ENCODE data around the gene ZNF548.
"Not testable (repeated sequence)": the region's sequence is repeated elsewhere in the genome, so short reads cannot be mapped to it uniquely, and the experiment has no call there.

ZNF548 gene

DNA sequence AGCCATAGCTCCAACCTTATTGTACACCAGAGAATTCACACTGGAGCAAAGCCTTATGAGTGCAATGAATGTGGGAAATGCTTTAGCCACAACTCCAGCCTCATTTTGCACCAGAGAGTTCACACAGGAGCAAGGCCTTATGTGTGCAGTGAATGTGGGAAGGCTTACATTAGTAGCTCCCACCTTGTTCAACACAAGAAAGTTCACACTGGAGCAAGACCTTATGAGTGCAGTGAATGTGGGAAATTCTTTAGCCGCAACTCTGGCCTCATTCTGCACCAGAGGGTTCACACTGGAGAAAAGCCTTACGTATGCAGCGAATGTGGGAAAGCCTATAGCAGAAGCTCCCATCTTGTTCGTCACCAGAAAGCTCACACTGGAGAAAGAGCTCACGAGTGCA, 32.2 kb upstream of the ZNF548 start:
- TF ChIP-seq, protein P1, sequence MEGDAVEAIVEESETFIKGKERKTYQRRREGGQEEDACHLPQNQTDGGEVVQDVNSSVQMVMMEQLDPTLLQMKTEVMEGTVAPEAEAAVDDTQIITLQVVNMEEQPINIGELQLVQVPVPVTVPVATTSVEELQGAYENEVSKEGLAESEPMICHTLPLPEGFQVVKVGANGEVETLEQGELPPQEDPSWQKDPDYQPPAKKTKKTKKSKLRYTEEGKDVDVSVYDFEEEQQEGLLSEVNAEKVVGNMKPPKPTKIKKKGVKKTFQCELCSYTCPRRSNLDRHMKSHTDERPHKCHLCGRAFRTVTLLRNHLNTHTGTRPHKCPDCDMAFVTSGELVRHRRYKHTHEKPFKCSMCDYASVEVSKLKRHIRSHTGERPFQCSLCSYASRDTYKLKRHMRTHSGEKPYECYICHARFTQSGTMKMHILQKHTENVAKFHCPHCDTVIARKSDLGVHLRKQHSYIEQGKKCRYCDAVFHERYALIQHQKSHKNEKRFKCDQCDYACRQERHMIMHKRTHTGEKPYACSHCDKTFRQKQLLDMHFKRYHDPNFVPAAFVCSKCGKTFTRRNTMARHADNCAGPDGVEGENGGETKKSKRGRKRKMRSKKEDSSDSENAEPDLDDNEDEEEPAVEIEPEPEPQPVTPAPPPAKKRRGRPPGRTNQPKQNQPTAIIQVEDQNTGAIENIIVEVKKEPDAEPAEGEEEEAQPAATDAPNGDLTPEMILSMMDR (IDR thresholded peaks at IDR 0.05; ENCODE audit: extremely low read depth, missing control alignments): no peak

DNA sequence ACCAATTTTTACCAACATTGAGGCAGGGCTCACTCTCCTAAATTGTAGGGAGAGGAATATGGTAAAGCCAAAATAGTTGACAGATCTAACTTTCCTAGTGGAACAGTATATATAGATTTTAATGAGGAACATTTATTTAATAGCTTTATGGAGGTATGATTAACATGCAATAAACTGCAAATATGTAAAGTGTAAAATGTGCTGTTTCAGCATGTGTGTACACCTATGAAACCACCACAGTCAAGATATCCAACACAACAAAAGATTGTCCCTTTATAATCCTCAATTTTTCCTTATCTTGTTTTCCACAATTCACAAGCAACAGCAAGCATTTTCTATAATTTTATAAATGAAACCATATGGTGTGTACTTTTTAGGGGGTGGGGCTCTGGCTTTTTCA, 30.4 kb upstream of the ZNF548 start:
- DNase-seq (ENCODE audit: low spot score): no peak
- TF ChIP-seq, protein P1 (IDR thresholded peaks at IDR 0.05; ENCODE audit: extremely low read depth, missing control alignments): no peak

More for the DNA sequence above, 32.2 kb upstream of the ZNF548 start:
- DNase-seq (ENCODE audit: low spot score): no peak

DNA sequence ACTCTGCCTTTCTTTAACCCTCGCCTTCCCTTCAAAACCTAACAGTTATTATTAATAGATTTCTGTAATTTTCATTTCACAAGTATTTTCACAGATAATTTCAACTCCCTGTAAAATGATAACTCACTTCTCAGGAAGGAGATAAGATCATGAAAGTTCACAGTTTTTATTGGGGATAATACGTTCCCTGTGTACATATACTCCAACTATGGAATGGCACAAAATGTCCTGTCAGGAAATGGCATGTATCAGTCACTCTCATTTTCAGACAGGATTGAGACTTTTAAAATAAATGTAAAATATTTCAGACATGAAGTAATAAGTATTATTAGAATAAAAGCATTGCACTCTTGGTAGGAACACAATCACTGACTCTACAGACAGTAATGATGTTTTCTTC, 27.2 kb upstream of the ZNF548 start:
- TF ChIP-seq, protein P1 (IDR thresholded peaks at IDR 0.05; ENCODE audit: extremely low read depth, missing control alignments): no peak
- no peak for DNase-seq (ENCODE audit: low spot score)

DNA sequence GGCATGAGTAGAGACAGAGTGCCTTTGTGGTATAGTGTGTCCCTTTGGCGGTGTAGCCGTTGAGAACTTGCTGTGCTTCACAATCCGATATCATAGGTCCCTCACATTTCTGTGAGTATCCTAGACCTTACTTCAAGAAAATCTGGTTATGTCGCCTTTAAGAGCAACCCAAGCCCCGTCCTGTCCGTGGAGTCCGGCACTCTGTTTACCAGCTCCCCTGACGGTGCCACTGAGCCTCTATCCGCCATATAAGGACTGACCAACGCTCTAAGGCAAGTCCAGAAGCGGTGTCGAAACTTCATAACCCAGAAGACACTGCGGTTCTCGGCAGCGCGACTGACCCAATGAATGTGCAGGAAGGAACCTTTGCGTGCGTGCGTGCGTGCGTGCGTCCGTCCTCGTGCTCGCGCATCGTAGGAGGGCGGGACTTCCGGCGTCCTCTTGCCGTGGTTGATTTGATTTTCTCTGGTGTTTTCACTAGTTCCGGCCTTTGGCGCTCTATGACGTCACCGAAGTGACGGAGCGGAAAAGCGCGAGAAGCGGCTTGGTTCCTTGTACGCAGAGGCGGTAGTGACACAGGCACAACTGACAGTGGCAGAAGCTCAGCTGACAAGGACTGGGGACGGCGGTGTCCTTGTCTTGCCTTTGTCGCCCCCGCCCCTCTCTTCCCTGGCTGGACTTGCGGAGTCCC, 26.5 kb upstream of the ZNF548 start, which contains the start of the genes TRAPPC2B and ZNF547:
Gene TRAPPC2B, plus strand, starts transcription at position 555 of the 691 bp plus-strand sequence. CDS start 1,283 bp downstream, outside the sequence.
Gene ZNF547, plus strand, starts transcription at position 555 of the 691 bp plus-strand sequence. CDS start 5,005 bp downstream, outside the sequence.
- TF ChIP-seq, protein P1 (IDR thresholded peaks at IDR 0.05; ENCODE audit: extremely low read depth, missing control alignments): no peak
- DNase-seq (ENCODE audit: low spot score): peak; percentile 89

DNA sequence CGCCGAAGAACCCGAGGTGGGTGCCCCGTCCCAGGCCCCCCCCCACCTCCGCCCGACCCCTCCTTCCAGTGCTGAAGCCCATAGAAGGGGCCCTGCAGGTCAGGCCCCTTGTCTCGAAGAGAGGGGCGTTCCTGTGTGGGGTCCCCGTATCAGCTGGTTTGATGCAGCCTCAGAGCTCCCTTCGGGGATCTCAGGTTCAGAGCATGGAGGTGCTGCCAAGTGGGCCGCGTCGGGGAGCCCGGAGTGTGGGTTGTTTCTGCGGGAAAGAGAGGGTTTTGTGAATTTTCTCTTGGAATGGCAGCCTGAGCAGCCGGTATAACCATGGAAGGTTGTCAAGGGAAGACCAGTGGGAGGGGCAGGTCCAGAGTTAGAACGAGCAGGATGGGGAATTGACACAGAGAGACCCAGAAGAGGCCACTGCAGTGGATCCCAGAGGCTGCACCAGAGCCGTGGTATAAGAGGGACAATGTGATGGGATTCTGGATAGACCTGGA, 25.9 kb upstream of the ZNF548 start:
- TF ChIP-seq, protein P1 (IDR thresholded peaks at IDR 0.05; ENCODE audit: extremely low read depth, missing control alignments): no peak
- peak; percentile 5 for DNase-seq (ENCODE audit: low spot score)

DNA sequence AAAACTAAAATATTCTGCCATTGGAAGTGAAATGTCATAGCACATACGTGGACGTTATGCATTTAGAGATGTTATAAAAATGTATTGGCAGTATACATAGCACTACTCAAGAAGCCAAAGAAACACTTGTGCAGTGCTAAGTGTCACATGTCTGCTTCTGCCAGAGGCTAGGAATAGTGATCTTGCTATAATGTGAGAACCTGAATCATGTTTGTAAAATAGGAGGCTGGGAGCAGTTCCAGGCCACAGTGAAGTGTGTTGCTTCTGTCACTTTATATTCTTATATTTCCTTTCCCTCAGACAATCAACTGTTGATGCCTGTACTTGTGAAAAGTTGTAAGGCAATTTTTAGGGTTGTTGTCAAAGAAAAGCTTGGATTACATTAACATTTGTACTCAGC, 22.9 kb upstream of the ZNF548 start:
- DNase-seq (ENCODE audit: low spot score): no peak
- TF ChIP-seq, protein P1 (IDR thresholded peaks at IDR 0.05; ENCODE audit: extremely low read depth, missing control alignments): no peak

DNA sequence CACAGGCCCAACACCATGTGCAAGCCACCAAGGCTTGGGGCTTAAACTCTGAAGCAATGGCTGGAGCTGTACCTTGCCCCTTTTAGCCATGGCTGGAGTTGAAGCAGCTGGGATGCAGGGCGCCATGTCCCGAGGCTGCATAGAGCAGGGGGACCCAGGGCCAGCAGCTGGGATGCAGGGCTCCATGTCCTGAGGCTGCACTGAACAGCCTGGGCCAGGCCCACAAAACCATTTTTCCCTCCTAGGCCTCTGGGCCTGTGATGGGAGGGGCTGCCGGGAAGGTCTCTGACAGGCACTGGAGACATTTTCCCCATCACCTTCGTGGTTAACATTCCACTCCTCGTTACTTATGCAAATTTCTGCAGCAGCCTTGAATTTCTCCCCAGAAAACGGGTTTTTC, 15.5 kb upstream of the ZNF548 start:
- DNase-seq (ENCODE audit: low spot score): no peak
- TF ChIP-seq, protein P1 (IDR thresholded peaks at IDR 0.05; ENCODE audit: extremely low read depth, missing control alignments): no peak

DNA sequence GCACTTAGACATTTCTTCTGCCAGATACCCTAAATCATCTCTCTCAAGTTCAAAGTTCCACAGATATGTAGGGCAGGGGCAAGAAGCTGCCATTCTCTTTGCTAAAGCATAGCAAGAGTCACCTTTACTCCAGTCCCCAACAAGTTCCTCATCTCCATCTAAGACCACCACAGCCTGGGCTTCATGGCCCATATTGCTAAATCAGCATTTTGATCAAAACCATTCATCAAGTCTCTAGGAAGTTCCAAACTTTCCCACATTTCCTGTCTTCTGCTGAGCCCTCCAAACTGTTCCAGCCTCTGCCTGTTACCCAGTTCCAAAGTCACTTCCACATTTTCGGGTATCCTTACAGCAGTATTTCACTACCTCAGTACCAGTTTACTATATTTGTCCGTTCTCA, 15.0 kb upstream of the ZNF548 start:
- DNase-seq (ENCODE audit: low spot score): not testable (repeated sequence)

Measured in GM20000 (cell line).